ENCODE data around the gene DNAH3.

The DNAH3 gene

GRCh38 chr16:20900299-20901067 lies 250.2 kb downstream of the DNAH3 start, which contains the start of the genes DCUN1D3 and LYRM1:
Gene DCUN1D3 (minus strand): TSS chr16:20900358. CDS start chr16:20862538, 37,820 bp downstream.
Gene LYRM1 (plus strand): TSS chr16:20900771. CDS start chr16:20915556, 14,785 bp downstream.
- FAIRE-seq, result peak; percentile 96

DNA sequence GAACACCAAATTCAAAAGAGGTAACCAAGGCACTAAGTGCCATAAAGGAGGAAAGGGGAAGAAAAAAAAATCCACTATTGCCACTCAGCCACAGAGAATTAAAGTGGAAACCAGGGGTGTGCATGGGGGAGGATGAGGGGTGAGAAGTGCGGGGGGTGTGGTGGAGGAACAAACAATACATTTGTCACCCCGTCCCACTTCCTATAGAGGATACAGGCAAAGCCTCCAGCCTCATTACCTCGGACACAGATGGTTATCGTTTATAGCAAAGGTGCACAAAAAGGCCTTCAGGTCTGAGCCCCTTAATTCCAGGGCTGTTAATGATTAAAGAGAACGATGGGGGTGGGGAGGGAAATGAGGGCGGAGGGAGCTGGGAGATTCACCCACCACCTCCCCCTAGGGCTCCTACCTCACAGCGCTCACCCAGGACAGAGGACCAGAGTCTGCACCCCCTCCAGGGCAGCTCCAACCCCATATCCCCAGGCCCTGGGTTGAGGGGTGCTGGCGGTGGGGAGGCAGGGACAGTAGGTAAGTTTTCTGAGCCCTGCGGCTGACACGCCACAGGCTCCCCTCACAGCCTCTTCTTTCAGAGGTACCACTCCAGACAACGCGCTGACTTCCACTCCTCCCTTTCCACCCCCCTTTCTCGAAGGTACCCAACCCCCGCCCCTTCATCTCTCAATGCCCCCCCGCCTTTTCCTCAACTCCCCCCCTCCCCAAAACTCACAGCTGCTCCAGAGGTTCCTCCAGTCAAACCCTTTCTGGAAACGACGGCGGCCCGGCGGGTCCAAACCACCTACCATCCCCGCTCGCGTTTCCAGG lies 251.0 kb downstream of the DNAH3 start:
- no peak for FAIRE-seq

DNA sequence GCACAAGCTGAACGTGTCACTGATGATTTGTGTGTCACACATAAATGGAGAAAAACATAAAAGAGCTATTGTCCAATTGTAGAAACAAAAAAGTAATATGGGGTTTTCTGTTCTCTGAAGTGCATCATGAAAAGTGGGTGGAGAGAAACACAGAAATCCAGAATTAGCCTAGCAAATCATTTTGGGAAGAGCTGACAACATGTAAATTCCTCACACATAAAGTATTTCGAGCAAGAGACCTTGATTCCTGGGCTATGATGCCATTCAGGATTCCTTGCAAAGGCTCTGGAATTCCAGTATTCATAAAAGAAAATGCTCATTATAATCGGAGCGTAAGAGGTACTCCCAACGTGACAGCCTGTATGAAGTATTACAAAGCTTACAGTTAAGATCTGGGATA lies 251.6 kb downstream of the DNAH3 start:
- FAIRE-seq, result no peak

GRCh38 chr16:20897922-20898321 lies 252.7 kb downstream of the DNAH3 start:
- no peak for FAIRE-seq

DNA sequence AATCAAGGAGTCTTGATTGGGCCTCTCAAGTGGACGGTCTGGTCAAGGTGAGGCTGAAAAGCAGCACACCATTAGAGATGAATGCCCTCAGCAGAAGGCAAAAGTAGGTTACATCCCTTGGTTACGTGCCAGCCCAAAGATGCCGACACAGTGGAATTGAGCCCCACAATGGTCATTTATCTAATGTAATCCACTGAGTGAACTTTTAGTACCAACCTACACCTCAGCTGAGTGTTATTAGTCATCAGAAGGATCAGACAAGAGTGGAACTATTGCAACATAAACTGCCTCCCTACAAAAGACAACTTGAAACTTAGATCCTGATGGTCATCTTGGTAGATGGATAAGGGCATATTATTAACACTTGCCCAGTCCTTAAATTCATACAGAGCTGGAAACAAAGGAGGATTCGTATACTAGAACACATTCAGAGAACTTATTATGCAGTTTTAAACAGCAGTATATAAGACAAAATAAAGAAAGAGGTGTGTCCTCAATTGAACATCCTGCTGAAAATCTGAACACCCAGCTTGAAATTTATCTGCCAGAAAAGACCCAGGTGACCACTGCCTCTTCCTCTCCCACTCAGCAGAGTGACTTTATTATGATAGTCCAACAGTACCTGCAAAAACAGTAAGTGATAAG lies 253.3 kb downstream of the DNAH3 start:
- FAIRE-seq, result no peak

- no peak for FAIRE-seq
Observed at GRCh38 chr16:20894388-20894787, 256.3 kb downstream of the DNAH3 start.

GRCh38 chr16:20889625-20890275 lies 260.9 kb downstream of the DNAH3 start:
- no peak for FAIRE-seq

DNA sequence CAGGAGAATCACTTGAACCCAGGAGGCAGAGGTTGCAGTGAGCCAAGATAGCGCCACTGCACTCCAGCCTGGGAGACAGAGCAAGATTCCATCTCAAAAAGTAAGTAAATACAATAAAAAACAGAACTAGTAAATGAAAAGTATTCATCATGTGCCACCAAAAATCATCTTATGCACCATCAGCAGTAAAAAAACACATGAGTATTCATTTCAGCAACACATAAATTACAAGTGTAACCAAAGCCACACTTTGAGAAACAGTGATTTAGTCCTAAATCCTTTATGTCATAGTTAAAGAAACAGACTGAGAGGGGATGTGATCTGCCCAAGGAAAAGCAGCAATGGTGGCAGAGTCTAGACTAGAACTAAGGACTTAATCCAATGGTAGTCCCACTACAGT lies 263.4 kb downstream of the DNAH3 start:
- FAIRE-seq, result no peak

- FAIRE-seq, result no peak
Observed at GRCh38 chr16:20886320-20886719, 264.3 kb downstream of the DNAH3 start.

- FAIRE-seq, result no peak
Observed at GRCh38 chr16:20884240-20884556, 266.4 kb downstream of the DNAH3 start.

GRCh38 chr16:20883554-20884239 lies 266.9 kb downstream of the DNAH3 start:
- FAIRE-seq, result no peak

All from G401.6 (cell line).